A673 (cell line): ENCODE measurements around the gene WASHC2C.
"Not testable (repeated sequence)": the region's sequence is repeated elsewhere in the genome, so short reads cannot be mapped to it uniquely, and the experiment has no call there.

Experiments
- EZH2 ChIP-seq: fragments of 200-600 bp; sonication (generic); IDR thresholded peaks from 2 replicates; pipeline ENCODE4 v1.6.1; 2017; ENCODE audit warnings: borderline replicate concordance, low read depth, mild to moderate bottlenecking, mixed read lengths, antibody characterized with exemption, low read length; ENCODE audit not compliant: poor library complexity, severe bottlenecking
- TF ChIP-seq, protein P1 (sequence below): fragments of 300-800, 200-600 bp; sonication (generic); conservative IDR thresholded peaks from 2 replicates; pipeline ENCODE4 v1.5.1; 2017; ENCODE audit warnings: low read depth, mild to moderate bottlenecking, antibody characterized with exemption, low read length, moderate library complexity, mixed read lengths

DNA sequence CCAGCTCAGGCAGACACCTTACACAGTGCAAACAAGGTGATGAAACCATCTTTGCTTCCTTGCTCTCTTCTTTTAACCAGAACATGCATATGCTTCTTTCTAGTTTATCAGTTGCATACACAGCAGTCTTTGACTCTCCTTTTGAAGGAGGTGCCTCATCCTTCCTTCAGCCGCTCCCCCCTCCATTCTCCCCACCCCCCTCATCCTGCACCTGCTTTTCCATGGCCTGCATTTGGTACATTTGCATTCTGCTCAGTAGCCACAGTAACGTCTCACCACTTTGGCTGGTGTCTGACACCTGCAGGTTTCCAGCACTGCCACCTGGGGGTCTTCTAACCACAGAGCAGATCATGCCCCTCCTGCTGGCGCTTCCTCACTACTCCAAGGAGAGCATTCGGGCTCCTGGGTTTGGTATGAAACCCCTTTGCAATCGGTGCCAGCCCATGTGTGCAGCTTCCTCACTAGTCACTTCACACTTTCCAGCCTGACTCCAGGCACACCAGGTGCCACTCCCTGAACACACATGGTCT lies 60.2 kb downstream of the WASHC2C start:
- TF ChIP-seq, protein P1, sequence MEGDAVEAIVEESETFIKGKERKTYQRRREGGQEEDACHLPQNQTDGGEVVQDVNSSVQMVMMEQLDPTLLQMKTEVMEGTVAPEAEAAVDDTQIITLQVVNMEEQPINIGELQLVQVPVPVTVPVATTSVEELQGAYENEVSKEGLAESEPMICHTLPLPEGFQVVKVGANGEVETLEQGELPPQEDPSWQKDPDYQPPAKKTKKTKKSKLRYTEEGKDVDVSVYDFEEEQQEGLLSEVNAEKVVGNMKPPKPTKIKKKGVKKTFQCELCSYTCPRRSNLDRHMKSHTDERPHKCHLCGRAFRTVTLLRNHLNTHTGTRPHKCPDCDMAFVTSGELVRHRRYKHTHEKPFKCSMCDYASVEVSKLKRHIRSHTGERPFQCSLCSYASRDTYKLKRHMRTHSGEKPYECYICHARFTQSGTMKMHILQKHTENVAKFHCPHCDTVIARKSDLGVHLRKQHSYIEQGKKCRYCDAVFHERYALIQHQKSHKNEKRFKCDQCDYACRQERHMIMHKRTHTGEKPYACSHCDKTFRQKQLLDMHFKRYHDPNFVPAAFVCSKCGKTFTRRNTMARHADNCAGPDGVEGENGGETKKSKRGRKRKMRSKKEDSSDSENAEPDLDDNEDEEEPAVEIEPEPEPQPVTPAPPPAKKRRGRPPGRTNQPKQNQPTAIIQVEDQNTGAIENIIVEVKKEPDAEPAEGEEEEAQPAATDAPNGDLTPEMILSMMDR, result not testable (repeated sequence)
- not testable (repeated sequence) for TF ChIP-seq EZH2
